Measurements from ENCODE around the gene PDE6H. TPM values are rescaled to one million over a fixed set of nuclear protein-coding genes. Genes with fewer than 3 reads are reported as not detected.

PDE6H gene
- total and polyA plus RNA-seq, 2 of the 8 experiments (the other 6 are each of a cell fraction or from before 2014, with no cell fraction given) = not detected

- TF ChIP-seq CHD7 (IDR thresholded peaks at IDR 0.05; ENCODE audit: insufficient replicate concordance, low read length) = no peak
- TF ChIP-seq SIRT6 (IDR thresholded peaks at IDR 0.05; ENCODE audit: low read length) = no peak
- no peak for TF ChIP-seq YY1 (IDR thresholded peaks at IDR 0.05; ENCODE audit: low read depth, low read length)
- TF ChIP-seq CTBP2 (IDR thresholded peaks at IDR 0.05; ENCODE audit: borderline replicate concordance, insufficient read depth, insufficient read length, low read length) = no peak
- TF ChIP-seq SAP30 (IDR thresholded peaks at IDR 0.05; ENCODE audit: insufficient read depth, insufficient replicate concordance, low read length) = no peak
- TF ChIP-seq HDAC2 (IDR thresholded peaks at IDR 0.05; ENCODE audit: borderline replicate concordance in 1 of 2, low read depth in 2 of 2, low read length in 2 of 2) = no peak
- TF ChIP-seq TBP (IDR thresholded peaks at IDR 0.05; ENCODE audit: low read depth, low read length) = no peak
Observed at GRCh38 chr12:14931791-14932560, 40.9 kb upstream of the PDE6H start (continued).

Measured in H1 (cell line).